Endothelial cell of umbilical vein (primary cell): ENCODE results near the gene TAF3. TPM values are rescaled to one million over a fixed set of nuclear protein-coding genes. Genes with fewer than 3 reads are reported as not detected.

Source experiments
- BruUV-seq: library from RNA; stranded (reverse); fragments of 400-500 nt; replicated peaks from 2 replicates; lab custom pipeline; 2021; lab: Mats Ljungman, UMichigan
- CTCF ChIA-PET: fragments of 300-600, 350-600 bp; sonication (Branson Sonifier 250); formaldehyde crosslinking; loops from one replicate; lab custom pipeline; 2021; ENCODE audit warnings: antibody characterized with exemption, inconsistent platforms; lab: Charles Lee
- POLR2A ChIA-PET: fragments of 300-600, 350-600 bp; sonication (Branson Sonifier 250); formaldehyde crosslinking; loops from one replicate; lab custom pipeline; 2021; ENCODE audit warnings: antibody characterized with exemption, inconsistent platforms; lab: Charles Lee
- DNase-seq: peaks from one replicate; pipeline ENCODE4 v3.0.0-alpha.2; 2011; ENCODE audit warnings: low read depth, low spot score
- FAIRE-seq: peaks from 2 replicates; lab custom pipeline; 2011; peaks lifted over from hg19 to GRCh38; lab: Jason Lieb, UNC
- H2AFZ ChIP-seq: 2 replicates; pipeline ENCODE4 v1.6.0; 2012; ENCODE audit warnings: low read depth, low read length, control low read depth, inconsistent platforms
- H3K27ac ChIP-seq: 2 replicates; pipeline ENCODE4 v1.5.1; 2011; ENCODE audit warnings: low read depth, mild to moderate bottlenecking, control low read depth, low read length, moderate library complexity; ENCODE audit not compliant: insufficient read depth
- H3K27me3 ChIP-seq, 2 experiments: 2 replicates each; pipeline versions ENCODE4 v1.6.0 to v1.6.1; 2011; ENCODE audit warnings: low read length in 2 of 2, mixed read lengths in 1 of 2; ENCODE audit not compliant: control insufficient read depth in 2 of 2, insufficient read depth in 2 of 2
- H3K36me3 ChIP-seq, 2 experiments: 2 replicates in 1 of 2; 3 replicates in 1 of 2; pipeline ENCODE4 v1.5.1; 2011; ENCODE audit warnings: low read length in 2 of 2, mild to moderate bottlenecking in 1 of 2, moderate library complexity in 1 of 2; ENCODE audit not compliant: control insufficient read depth in 2 of 2, insufficient read depth in 2 of 2; ENCODE audit errors: extremely low read depth in 1 of 2
- H3K4me1 ChIP-seq: 3 replicates; pipeline ENCODE4 v1.5.1; 2011; ENCODE audit warnings: mild to moderate bottlenecking, low read length; ENCODE audit not compliant: control insufficient read depth, insufficient read depth; ENCODE audit errors: extremely low read depth
- H3K4me2 ChIP-seq: 2 replicates; pipeline ENCODE4 v1.6.1; 2011; ENCODE audit warnings: low read length, control low read depth, mixed read lengths; ENCODE audit not compliant: insufficient read depth
- H3K4me3 ChIP-seq, 3 experiments: fragments of 200-600 bp in 1 of 3; sonication (generic), shearing (Covaris generic) in 1 of 3; replicated peaks in 1 of 3; 2 replicates each; pipeline ENCODE4 v1.5.1; 2011 to 2016; ENCODE audit warnings: control low read depth in 3 of 3, low read length in 3 of 3, mild to moderate bottlenecking in 2 of 3, inconsistent platforms in 1 of 3, low read depth in 1 of 3, moderate library complexity in 1 of 3; ENCODE audit not compliant: insufficient read depth in 1 of 3
- H3K79me2 ChIP-seq: 2 replicates; pipeline ENCODE4 v1.6.0; 2012; ENCODE audit warnings: low read length, inconsistent platforms; ENCODE audit not compliant: control insufficient read depth, insufficient read depth
- H3K9ac ChIP-seq: replicated peaks from 2 replicates; pipeline ENCODE3; 2011; ENCODE audit warnings: low read length, control low read depth; ENCODE audit not compliant: insufficient read depth; ENCODE audit errors: extremely low read depth
- H3K9me1 ChIP-seq: replicated peaks from 3 replicates; pipeline ENCODE4 v1.6.0; 2011; ENCODE audit warnings: mild to moderate bottlenecking, low read length; ENCODE audit not compliant: control insufficient read depth, insufficient read depth; ENCODE audit errors: extremely low read depth
- H3K9me3 ChIP-seq: replicated peaks from 2 replicates; pipeline ENCODE4 v1.5.1; 2012; ENCODE audit warnings: low read length, inconsistent platforms; ENCODE audit not compliant: control insufficient read depth, insufficient read depth
- H4K20me1 ChIP-seq: replicated peaks from 2 replicates; pipeline ENCODE3; 2011; ENCODE audit warnings: mild to moderate bottlenecking, low read length; ENCODE audit not compliant: control insufficient read depth, insufficient read depth; ENCODE audit errors: extremely low read depth
- EZH2 ChIP-seq: IDR thresholded peaks from 2 replicates; pipeline ENCODE4 v1.6.1; 2012; ENCODE audit warnings: borderline replicate concordance, low read depth, mild to moderate bottlenecking, moderate library complexity, low read length, inconsistent platforms; ENCODE audit not compliant: severe bottlenecking
- FOS ChIP-seq: IDR thresholded peaks from 2 replicates; pipeline ENCODE4 v1.6.1; 2011; ENCODE audit warnings: mild to moderate bottlenecking, low read length, moderate library complexity, borderline replicate concordance; ENCODE audit not compliant: insufficient read depth
- GATA2 ChIP-seq: IDR thresholded peaks from 2 replicates; pipeline ENCODE4 v1.7.0; 2011; ENCODE audit warnings: low read depth, mild to moderate bottlenecking, moderate library complexity, mixed read lengths, low read length; ENCODE audit not compliant: insufficient read length, insufficient read depth
- JUN ChIP-seq: IDR thresholded peaks from 2 replicates; pipeline ENCODE4 v1.6.1; 2011; ENCODE audit warnings: borderline replicate concordance, low read depth; ENCODE audit not compliant: insufficient read length, insufficient read depth
- MYC ChIP-seq: IDR thresholded peaks from one replicate; pipeline ENCODE4 v1.6.1; 2011; ENCODE audit warnings: mild to moderate bottlenecking, low read depth, low read length
- POLR2A ChIP-seq: IDR thresholded peaks from 2 replicates; pipeline ENCODE4 v1.6.1; 2012; ENCODE audit warnings: low read depth, mild to moderate bottlenecking, control low read depth, low read length
- POLR2AphosphoS5 ChIP-seq: IDR thresholded peaks from 2 replicates; pipeline ENCODE4 v1.6.1; 2012; ENCODE audit warnings: low read depth, mild to moderate bottlenecking, control low read depth, low read length, moderate library complexity; ENCODE audit not compliant: insufficient read depth
- dilution Hi-C: fragments of 300-500 bp; cut with MboI; formaldehyde crosslinking; loops from one replicate; pipeline ENCODE4 v1.15.0; 2019; ENCODE audit warnings: low sequenced_read_pairs; ENCODE audit not compliant: extremely low pct_ligation_motif_present
- intact Hi-C: fragments of 100-400 bp; cut with micrococcal nuclease; formaldehyde crosslinking; loops from one replicate; pipeline ENCODE4 v1.10.0; 2022
- polyA plus RNA-seq, 4 experiments: library from polyadenylated mRNA; depleted of rRNA in 3 of 4; stranded (reverse) in 3 of 4; unstranded in 1 of 4; fragments of >200 nt; gene quantifications; 2 replicates each; pipeline versions ENCODE4 v1.2.1 to v1.2.3, GENCODE V29; 2011 to 2012; ENCODE audit warnings: missing spikeins in 1 of 4
- total RNA-seq: library from RNA; stranded (reverse); gene quantifications from 2 replicates; pipeline ENCODE4 v1.2.3, GENCODE V29; 2021
- TF ChIP-seq, protein P1 (sequence below), 2 donors: IDR thresholded peaks; 1 replicate in 1 of 2; 2 replicates in 1 of 2; pipeline ENCODE4 v1.5.1; 2011; ENCODE audit warnings: low read length in 2 of 2, mild to moderate bottlenecking in 2 of 2, moderate library complexity in 2 of 2, control low read depth in 1 of 2, inconsistent platforms in 1 of 2, low read depth in 1 of 2; ENCODE audit not compliant: insufficient read depth in 1 of 2; ENCODE audit errors: extremely low read depth in 1 of 2
- TF ChIP-seq, protein P2 (sequence below): IDR thresholded peaks from 2 replicates; pipeline ENCODE4 v1.6.1; 2011; ENCODE audit not compliant: insufficient read depth, insufficient read length

The TAF3 gene
- total and polyA plus RNA-seq, 2 donors (not counting 3 experiments of a cell fraction or from before 2014, with no cell fraction given): 2.4 to 10.5 TPM

DNA sequence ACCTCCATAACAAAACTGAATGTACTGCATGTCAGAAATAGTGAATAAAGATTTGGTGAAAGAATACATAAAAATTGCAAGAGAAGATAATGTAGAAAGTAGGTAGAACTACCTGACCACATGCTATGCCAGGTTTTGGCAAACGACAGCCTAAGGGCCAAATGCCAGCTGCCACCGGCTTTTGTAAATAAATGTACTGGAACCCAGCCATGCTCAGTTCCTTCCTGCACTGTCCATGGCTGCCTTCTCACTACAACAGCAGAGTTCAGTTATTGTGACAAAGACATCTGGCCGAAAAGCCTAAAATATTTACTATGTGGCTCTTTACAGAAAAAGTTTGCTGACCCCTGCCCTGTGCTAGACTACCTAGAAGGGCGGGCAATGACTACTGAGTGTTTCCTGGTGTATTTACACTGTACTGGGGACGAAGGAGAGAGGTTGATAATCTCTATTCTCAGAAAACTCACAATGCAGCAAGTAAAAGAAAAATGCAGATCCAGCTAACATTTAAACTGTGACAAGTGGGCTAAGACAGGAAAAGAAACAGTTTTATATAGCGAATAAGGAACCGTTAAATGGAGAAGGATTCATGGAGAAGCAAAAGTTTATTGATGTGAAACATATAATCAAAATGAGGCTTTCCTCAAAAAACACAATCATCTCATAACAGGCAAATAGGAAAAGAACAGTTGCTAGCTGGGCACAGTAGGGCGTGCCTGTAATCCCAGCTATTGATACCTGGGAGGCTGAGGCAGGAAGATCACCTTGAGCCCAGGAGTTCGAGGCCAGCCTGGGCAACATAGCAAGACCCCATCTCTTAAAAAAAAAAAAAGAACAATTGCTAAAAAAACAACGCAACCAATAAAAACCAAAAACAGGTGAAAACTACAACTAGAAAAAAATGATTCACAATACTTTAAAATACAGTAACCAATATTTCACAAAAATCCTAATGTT, 44.2 kb upstream of the TAF3 start:
- ChIA-PET CTCF (interaction anchor here (0.6 to 1.4 kb wide), 3 partner anchors 14 to 17 kb away, joined by 3 to 4 read pairs (median 3); partner anchors contain the start of genes ATP5F1C and KIN), POLR2A (interaction anchor here (0.7 kb wide), 1 partner anchor 14 kb away, joined by 4 read pairs; the partner anchor contains the start of genes ATP5F1C and KIN)
- no peak for TF ChIP-seq POLR2AphosphoS5
- TF ChIP-seq, protein P1, sequence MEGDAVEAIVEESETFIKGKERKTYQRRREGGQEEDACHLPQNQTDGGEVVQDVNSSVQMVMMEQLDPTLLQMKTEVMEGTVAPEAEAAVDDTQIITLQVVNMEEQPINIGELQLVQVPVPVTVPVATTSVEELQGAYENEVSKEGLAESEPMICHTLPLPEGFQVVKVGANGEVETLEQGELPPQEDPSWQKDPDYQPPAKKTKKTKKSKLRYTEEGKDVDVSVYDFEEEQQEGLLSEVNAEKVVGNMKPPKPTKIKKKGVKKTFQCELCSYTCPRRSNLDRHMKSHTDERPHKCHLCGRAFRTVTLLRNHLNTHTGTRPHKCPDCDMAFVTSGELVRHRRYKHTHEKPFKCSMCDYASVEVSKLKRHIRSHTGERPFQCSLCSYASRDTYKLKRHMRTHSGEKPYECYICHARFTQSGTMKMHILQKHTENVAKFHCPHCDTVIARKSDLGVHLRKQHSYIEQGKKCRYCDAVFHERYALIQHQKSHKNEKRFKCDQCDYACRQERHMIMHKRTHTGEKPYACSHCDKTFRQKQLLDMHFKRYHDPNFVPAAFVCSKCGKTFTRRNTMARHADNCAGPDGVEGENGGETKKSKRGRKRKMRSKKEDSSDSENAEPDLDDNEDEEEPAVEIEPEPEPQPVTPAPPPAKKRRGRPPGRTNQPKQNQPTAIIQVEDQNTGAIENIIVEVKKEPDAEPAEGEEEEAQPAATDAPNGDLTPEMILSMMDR (IDR thresholded peaks at IDR 0.05; ENCODE audit: extremely low read depth in 1 of 2, insufficient read depth in 1 of 2, low read depth in 1 of 2, low read length in 2 of 2): no peak
- no peak for TF ChIP-seq GATA2
- no peak for TF ChIP-seq MYC
- no peak for TF ChIP-seq FOS
- TF ChIP-seq POLR2A: no peak
- TF ChIP-seq, protein P2, sequence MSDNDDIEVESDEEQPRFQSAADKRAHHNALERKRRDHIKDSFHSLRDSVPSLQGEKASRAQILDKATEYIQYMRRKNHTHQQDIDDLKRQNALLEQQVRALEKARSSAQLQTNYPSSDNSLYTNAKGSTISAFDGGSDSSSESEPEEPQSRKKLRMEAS: no peak
- no peak for TF ChIP-seq EZH2
- no peak for TF ChIP-seq JUN
- Histone ChIP-seq H3K36me3 (peaks cover 5 to 16% of the 10 kb centered on the region in 2 experiments), H3K9me3 (no peaks in the 10 kb centered on the region), H3K4me1 (peaks cover 12% of the 10 kb centered on the region), H2AFZ (no peak overlapping the region), H3K9me1 (no peaks in the 10 kb centered on the region), H3K9ac (no peak overlapping the region), H3K79me2 (no peaks in the 10 kb centered on the region), H3K27ac (peak overlapping the region; percentile 11), H3K27me3 (no peaks in the 10 kb centered on the region), H4K20me1 (no peaks in the 10 kb centered on the region), H3K4me2 (peak overlapping the region; percentile 21), H3K4me3 (no peak overlapping the region)
- intact Hi-C loops: loop anchor here (1.0 kb wide), 1 partner anchor 14 kb away; the partner anchor contains the start of gene ATP5F1C
- dilution Hi-C loops: no loop called here
- DNase-seq (peak; percentile 62), FAIRE-seq (peak; percentile 81)
- BruUV-seq: no TSS peak
